EL (cell line): ENCODE results near the gene ALX3.
"Not testable (repeated sequence)": the region's sequence is repeated elsewhere in the genome, so short reads cannot be mapped to it uniquely, and the experiment has no call there.

ENCODE experiments used
- DNase-seq: peaks from one replicate; pipeline ENCODE4 v3.0.0-alpha.2; 2016

Gene ALX3

GRCh38 chr1:110088739-110089316, 18.4 kb upstream of the ALX3 start:
- DNase-seq: no peak

- DNase-seq: peak; percentile 68
Observed at GRCh38 chr1:110087812-110088738, 17.6 kb upstream of the ALX3 start.

DNA sequence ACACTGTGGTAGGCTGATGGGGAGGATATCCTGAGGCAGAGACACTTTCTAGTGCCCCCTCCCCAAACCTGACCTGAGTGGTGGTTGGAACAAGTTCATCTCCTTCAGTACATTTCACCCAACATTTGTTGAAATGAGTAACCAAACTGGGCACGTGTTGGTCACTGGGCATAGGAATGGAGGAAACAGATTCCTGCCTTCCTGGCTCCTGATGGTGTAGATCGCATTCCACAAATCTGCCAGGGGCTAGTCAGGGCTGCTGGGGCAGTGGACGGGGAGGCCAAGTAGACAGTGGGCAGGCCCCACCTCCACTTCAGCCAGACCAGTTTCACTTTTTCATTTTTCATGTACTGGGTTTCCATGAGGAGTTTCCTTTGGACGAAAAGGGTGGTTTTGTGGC, 16.5 kb upstream of the ALX3 start:
- DNase-seq: peak; percentile 64

DNA sequence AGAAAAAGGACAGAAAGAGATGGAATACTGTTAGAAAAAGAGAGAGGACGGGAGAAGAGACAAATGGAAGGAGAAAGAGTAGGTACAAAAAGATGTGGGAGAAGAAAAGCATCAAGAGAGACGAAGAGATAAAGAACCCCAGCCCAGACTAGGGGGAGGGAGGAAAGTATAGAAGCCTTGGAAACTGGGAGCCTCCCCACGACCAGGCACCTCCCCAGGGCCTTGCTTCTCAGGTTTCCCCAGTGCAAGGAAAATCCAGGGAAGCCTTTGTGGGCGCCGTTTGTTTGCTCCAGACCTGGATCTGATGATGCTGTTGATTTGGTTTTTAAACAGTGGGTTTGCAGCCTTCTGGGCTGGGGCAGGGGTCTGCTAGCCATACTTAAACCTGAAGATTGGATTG, 15.2 kb upstream of the ALX3 start:
- DNase-seq: no peak

DNA sequence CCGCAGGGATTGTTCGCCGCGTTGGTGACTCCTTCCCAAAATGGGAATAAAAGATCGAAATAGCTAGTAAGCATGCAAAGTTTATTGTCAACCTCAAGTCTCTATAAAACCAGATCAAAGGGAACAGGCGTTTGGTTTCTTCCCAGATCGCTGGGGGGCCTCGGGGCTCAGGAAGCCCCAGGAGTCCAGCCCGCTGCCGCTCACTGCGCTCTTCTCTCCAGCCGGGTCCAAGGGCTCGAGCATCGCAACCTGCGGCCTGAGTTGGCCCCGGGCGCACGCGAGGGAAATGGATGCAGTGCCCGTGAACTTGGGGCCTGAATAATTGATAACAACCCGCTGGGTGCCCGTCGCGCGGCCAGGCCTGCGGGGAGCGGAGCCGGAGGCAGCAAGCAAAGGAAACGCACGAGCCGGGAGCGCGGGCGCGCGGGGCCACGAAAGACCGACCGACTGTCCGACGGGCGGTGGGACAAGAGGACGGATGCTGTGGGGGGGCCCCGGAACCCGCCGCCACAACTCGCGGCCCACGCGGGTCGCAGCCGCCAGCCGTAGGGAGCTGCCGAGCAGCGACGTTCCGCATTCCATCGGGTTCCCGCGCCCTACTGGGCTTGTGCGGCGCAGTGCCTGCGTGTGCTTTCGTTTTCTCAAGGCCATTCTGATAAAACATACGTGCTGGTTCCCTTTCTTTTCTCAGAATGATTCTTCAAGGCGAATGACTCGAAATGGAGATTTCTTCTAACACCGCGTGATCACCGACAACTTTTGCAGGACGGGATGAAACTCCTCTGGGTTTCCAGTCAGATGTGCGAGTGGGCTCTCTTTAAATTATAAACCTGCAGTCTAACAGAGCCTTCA, 14.0 kb upstream of the ALX3 start:
- DNase-seq: peak; percentile 67

GRCh38 chr1:110083866-110084226, 13.4 kb upstream of the ALX3 start:
- DNase-seq: no peak

- no peak for DNase-seq
Observed at GRCh38 chr1:110083061-110083865, 12.8 kb upstream of the ALX3 start.

DNA sequence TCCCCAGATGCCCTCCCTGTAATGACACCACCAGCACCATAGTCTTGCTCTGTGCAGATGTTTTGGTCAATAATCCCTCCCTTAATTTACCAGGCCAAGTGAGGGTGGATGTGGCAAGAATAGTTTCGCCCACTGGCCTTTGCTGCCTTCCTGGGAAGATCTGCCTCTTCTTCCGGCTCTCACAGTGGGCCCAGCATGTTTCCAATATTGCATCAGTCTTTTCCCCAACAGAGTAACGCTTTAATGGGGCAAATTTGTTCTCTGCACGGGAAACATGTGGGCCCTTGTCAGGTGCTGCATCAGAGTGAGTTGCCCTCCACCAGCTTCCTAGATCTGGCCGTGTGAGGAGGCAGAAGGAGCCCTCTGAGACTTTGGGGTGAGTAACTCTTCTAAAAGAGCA, 12.0 kb upstream of the ALX3 start:
- no peak for DNase-seq

GRCh38 chr1:110081061-110081460, 10.6 kb upstream of the ALX3 start:
- DNase-seq: no peak

- DNase-seq: not testable (repeated sequence)
Observed at GRCh38 chr1:110079995-110080394, 9.5 kb upstream of the ALX3 start.

- DNase-seq: no peak
Observed at GRCh38 chr1:110076789-110077500, 6.5 kb upstream of the ALX3 start.

DNA sequence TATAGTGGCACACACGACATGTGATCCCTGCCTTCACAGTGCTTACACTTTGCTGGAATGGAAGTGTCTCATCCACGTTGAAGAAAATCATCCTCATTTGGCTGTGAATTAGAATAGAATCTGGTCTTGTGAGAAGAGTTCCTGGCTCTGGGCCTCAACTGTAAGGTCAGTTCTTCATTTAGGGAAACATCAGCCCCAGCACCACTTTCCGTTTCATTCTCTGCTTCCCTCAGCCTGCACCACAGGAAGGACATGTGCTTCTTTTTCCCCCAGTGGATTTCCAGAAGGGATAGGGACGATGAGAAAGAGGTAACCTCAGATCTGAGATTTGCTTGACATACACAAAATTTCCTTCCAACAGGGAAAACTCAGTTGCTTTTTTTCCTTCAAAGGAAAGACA, 3.7 kb upstream of the ALX3 start:
- no peak for DNase-seq

- DNase-seq: no peak
Observed at GRCh38 chr1:110070282-110070669, 196 bp downstream of the ALX3 start.

GRCh38 chr1:110069404-110070281, 829 bp downstream of the ALX3 start:
- DNase-seq: no peak

DNA sequence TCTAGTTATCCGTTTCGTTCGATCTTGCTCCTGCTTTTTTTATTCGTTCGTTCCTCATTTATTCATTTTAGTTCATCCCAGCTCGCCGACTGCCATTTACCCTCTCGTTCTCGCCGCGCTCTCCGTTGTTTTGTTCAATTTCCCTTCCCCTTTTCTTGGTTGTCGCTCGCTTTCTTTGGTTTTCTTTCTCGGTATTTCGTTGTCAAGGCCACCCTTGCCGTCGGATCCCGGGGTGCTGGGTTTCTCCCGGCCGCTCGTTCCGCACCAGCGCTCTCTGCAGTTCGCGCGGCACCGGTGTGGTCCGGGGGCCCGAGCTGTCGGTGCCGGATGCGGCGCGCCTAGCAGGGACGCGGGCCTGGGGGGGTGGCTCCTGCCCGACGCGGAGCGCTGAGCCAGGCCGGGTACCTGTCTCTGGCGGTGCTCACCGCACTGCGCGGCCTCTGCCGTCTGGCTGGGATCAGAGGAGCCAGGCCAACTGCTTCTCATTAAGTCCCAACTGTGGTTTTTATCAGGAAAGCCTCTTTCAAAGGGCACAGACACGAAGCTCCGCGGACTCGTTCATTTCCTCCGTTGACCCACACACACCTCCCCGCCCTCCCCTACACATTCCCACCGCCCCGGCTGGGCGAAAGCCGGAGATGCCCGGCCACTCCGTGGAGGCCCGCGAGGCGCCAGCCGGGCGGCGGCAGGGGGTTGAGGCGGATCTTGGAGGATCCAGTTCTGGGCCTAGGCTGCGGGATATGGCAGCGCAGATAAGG, 1.6 kb downstream of the ALX3 start:
- DNase-seq: no peak

- DNase-seq: peak; percentile 32
Observed at GRCh38 chr1:110067893-110068645, 2.4 kb downstream of the ALX3 start.

DNA sequence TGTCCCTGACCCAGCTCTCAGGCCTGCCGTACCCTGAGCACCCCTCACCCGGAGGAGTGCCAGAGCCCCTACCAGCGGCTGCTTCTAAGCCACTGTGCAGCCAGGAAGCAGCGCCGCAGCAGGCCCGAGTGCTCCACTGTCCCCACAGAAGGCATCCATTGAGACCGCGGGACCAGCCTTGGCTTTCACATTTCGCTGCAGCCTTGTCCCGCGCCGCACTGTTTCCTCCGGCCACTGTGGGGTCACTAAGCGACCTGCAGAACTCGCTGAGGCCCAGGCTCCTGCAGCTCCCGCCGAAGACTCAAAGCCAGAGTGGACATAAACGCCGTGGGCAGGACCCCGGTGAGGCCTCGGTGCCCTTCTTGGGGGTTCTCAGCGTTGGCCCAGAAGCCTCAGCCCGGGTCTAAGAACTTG, 3.0 kb downstream of the ALX3 start:
- DNase-seq: no peak

GRCh38 chr1:110065841-110066240, 4.6 kb downstream of the ALX3 start:
- peak; percentile 47 for DNase-seq

DNA sequence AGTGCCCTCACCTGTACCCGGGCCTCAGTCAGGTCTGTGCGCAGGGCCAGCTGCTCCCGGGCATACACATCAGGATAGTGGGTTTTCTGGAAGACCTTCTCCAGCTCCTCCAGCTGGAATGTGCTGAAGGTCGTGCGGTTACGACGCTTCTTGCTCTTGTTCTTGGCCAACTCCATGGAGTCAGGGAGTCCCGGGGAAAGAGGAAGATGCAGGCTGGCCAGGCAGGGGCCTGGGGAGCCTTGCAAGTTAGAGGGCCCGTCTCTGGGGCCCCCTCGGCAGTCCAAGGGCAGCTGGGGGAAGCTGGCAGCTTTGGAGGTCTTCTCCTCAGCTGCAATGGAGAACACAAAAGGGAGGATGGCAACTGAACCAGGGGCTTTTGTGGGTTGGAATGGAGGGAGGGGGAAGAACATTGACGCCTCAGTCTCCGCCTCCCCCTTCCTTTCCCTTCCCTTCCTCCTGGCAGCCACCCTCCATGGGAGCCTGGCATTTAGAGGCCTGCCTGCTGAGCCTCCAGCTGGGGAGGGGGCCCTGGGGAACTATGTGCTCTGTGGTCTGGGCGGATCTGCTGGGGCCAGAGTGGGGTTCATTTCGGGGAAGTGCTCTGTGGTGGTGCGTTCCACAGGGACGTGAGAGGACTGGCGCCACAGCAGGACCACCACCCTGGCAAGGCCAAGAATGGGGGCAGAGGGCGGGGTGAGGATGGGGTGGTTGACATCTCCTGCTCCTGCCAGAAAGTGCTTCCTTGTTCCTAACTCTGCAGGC, 5.7 kb downstream of the ALX3 start:
- no peak for DNase-seq
